ENCODE results near the gene IRGC. TPM values are rescaled to one million over a fixed set of nuclear protein-coding genes. Genes with fewer than 3 reads are reported as not detected.

Gene IRGC
- total and polyA plus RNA-seq, 4 donors = not detected

GRCh38 chr19:43699506-43700394 is 16.1 kb upstream of the IRGC start:
- Histone ChIP-seq H3K36me3 (ENCODE audit: control insufficient read depth in 1 of 2, insufficient read depth in 2 of 2, low read length in 1 of 2) (no peaks in the 10 kb centered on the region), H3K4me1 (ENCODE audit: control insufficient read depth in 1 of 2, insufficient read depth in 2 of 2, low read length in 2 of 2) (no peaks in the 10 kb centered on the region), H3K9me3 (ENCODE audit: control insufficient read depth, low read length) (peaks cover under 1% of the 10 kb centered on the region), H3K27ac (ENCODE audit: low read depth in 1 of 2, low read length in 2 of 2) (no peak overlapping the region), H3K4me3 (ENCODE audit: low read length in 2 of 2) (no peak overlapping the region), H3K27me3 (ENCODE audit: control insufficient read depth in 1 of 2, insufficient read depth in 2 of 2, low read length in 1 of 2) (no peaks in the 10 kb centered on the region)
- intact Hi-C loops (cut with DNase I) = no loop called here
- ATAC-seq (ENCODE audit: low FRiP score) (peak; percentile 40), DNase-seq (peak; percentile 63 to 81)
- WGBS, 2 donors = 15 to 23% methylated on average over 35 to 46 of the region's 46 CpGs

GRCh38 chr19:43700395-43701000 is 15.4 kb upstream of the IRGC start:
- Histone ChIP-seq H3K27me3 (ENCODE audit: control insufficient read depth in 1 of 2, insufficient read depth in 2 of 2, low read length in 1 of 2) (no peaks in the 10 kb centered on the region), H3K4me1 (ENCODE audit: control insufficient read depth in 1 of 2, insufficient read depth in 2 of 2, low read length in 2 of 2) (no peaks in the 10 kb centered on the region), H3K36me3 (ENCODE audit: control insufficient read depth in 1 of 2, insufficient read depth in 2 of 2, low read length in 1 of 2) (no peaks in the 10 kb centered on the region), H3K27ac (ENCODE audit: low read depth in 1 of 2, low read length in 2 of 2) (no peak overlapping the region), H3K4me3 (ENCODE audit: low read length in 2 of 2) (no peak overlapping the region), H3K9me3 (ENCODE audit: control insufficient read depth, low read length) (no peaks in the 10 kb centered on the region)
- 69 to 77% methylated on average over 13 of the region's 13 CpGs for WGBS, 2 donors
- DNase-seq (peak in 1 of 2 donors; percentile 76), ATAC-seq (ENCODE audit: low FRiP score) (peak; percentile 57)
- intact Hi-C loops (cut with DNase I) = no loop called here

GRCh38 chr19:43704002-43704705 is 11.7 kb upstream of the IRGC start:
- Histone ChIP-seq H3K4me1 (ENCODE audit: control insufficient read depth in 1 of 2, insufficient read depth in 2 of 2, low read length in 2 of 2) (no peaks in the 10 kb centered on the region), H3K4me3 (ENCODE audit: low read length in 2 of 2) (no peak overlapping the region), H3K27ac (ENCODE audit: low read depth in 1 of 2, low read length in 2 of 2) (no peak overlapping the region), H3K36me3 (ENCODE audit: control insufficient read depth in 1 of 2, insufficient read depth in 2 of 2, low read length in 1 of 2) (no peaks in the 10 kb centered on the region), H3K27me3 (ENCODE audit: control insufficient read depth in 1 of 2, insufficient read depth in 2 of 2, low read length in 1 of 2) (peaks cover 0 to 1% of the 10 kb centered on the region in 2 donors), H3K9me3 (ENCODE audit: control insufficient read depth, low read length) (peaks cover 5% of the 10 kb centered on the region)
- no peak for DNase-seq
- no peak for ATAC-seq (ENCODE audit: low FRiP score)
- WGBS, 2 donors = 69 to 79% methylated on average over 7 of the region's 7 CpGs
- intact Hi-C loops (cut with DNase I) = no loop called here

- DNase-seq = no peak
- Histone ChIP-seq H3K27ac (ENCODE audit: low read depth in 1 of 2, low read length in 2 of 2) (no peak overlapping the region), H3K36me3 (ENCODE audit: control insufficient read depth in 1 of 2, insufficient read depth in 2 of 2, low read length in 1 of 2) (no peaks in the 10 kb centered on the region), H3K4me3 (ENCODE audit: low read length in 2 of 2) (no peak overlapping the region), H3K27me3 (ENCODE audit: control insufficient read depth in 1 of 2, insufficient read depth in 2 of 2, low read length in 1 of 2) (peaks cover 0 to 1% of the 10 kb centered on the region in 2 donors), H3K9me3 (ENCODE audit: control insufficient read depth, low read length) (peaks cover 5% of the 10 kb centered on the region), H3K4me1 (ENCODE audit: control insufficient read depth in 1 of 2, insufficient read depth in 2 of 2, low read length in 2 of 2) (no peaks in the 10 kb centered on the region)
- intact Hi-C loops (cut with DNase I) = no loop called here
- no peak for ATAC-seq (ENCODE audit: low FRiP score)
- 70 to 71% methylated on average over 6 of the region's 6 CpGs for WGBS, 2 donors
Observed at GRCh38 chr19:43705729-43706128, 10.1 kb upstream of the IRGC start.

- H3K27me3 ChIP-seq (ENCODE audit: control insufficient read depth in 1 of 2, insufficient read depth in 2 of 2, low read length in 1 of 2) = peaks cover 0 to 1% of the 10 kb centered on the region in 2 donors
- WGBS, 2 donors = 74 to 82% methylated on average over 13 of the region's 13 CpGs
- H3K4me3 ChIP-seq (ENCODE audit: low read length in 2 of 2) = no peak overlapping the region
- ATAC-seq (ENCODE audit: low FRiP score) = no peak
- no peaks in the 10 kb centered on the region for H3K4me1 ChIP-seq (ENCODE audit: control insufficient read depth in 1 of 2, insufficient read depth in 2 of 2, low read length in 2 of 2)
- no peaks in the 10 kb centered on the region for H3K36me3 ChIP-seq (ENCODE audit: control insufficient read depth in 1 of 2, insufficient read depth in 2 of 2, low read length in 1 of 2)
- no peak overlapping the region for H3K27ac ChIP-seq (ENCODE audit: low read depth in 1 of 2, low read length in 2 of 2)
- intact Hi-C loops (cut with DNase I) = no loop called here
- DNase-seq = no peak
- H3K9me3 ChIP-seq (ENCODE audit: control insufficient read depth, low read length) = peaks cover 5% of the 10 kb centered on the region
Observed at GRCh38 chr19:43707158-43707712, 8.6 kb upstream of the IRGC start.

GRCh38 chr19:43708716-43709115 is 7.2 kb upstream of the IRGC start:
- no peak overlapping the region for H3K27ac ChIP-seq (ENCODE audit: low read depth in 1 of 2, low read length in 2 of 2)
- H3K4me1 ChIP-seq (ENCODE audit: control insufficient read depth in 1 of 2, insufficient read depth in 2 of 2, low read length in 2 of 2) = no peaks in the 10 kb centered on the region
- DNase-seq (no peak), ATAC-seq (ENCODE audit: low FRiP score) (no peak)
- H3K27me3 ChIP-seq (ENCODE audit: control insufficient read depth in 1 of 2, insufficient read depth in 2 of 2, low read length in 1 of 2) = peaks cover 0 to 1% of the 10 kb centered on the region in 2 donors
- WGBS, 2 donors = 63 to 68% methylated on average over 2 of the region's 2 CpGs
- peaks cover 5% of the 10 kb centered on the region for H3K9me3 ChIP-seq (ENCODE audit: control insufficient read depth, low read length)
- H3K36me3 ChIP-seq (ENCODE audit: control insufficient read depth in 1 of 2, insufficient read depth in 2 of 2, low read length in 1 of 2) = no peaks in the 10 kb centered on the region
- intact Hi-C loops (cut with DNase I) = no loop called here
- no peak overlapping the region for H3K4me3 ChIP-seq (ENCODE audit: low read length in 2 of 2)

- intact Hi-C loops (cut with DNase I) = no loop called here
- no peak overlapping the region for H3K27ac ChIP-seq (ENCODE audit: low read depth in 1 of 2, low read length in 2 of 2)
- H3K4me3 ChIP-seq (ENCODE audit: low read length in 2 of 2) = no peak overlapping the region
- H3K4me1 ChIP-seq (ENCODE audit: control insufficient read depth in 1 of 2, insufficient read depth in 2 of 2, low read length in 2 of 2) = no peaks in the 10 kb centered on the region
- peaks cover 5% of the 10 kb centered on the region for H3K9me3 ChIP-seq (ENCODE audit: control insufficient read depth, low read length)
- ATAC-seq (ENCODE audit: low FRiP score) (no peak), DNase-seq (no peak)
- no peaks in the 10 kb centered on the region for H3K36me3 ChIP-seq (ENCODE audit: control insufficient read depth in 1 of 2, insufficient read depth in 2 of 2, low read length in 1 of 2)
- no peaks in the 10 kb centered on the region for H3K27me3 ChIP-seq (ENCODE audit: control insufficient read depth in 1 of 2, insufficient read depth in 2 of 2, low read length in 1 of 2)
- WGBS, 2 donors = 70 to 74% methylated on average over 12 of the region's 12 CpGs
Observed at GRCh38 chr19:43711751-43712355, 4.0 kb upstream of the IRGC start.

GRCh38 chr19:43713208-43713607 is 2.7 kb upstream of the IRGC start:
- H3K9me3 ChIP-seq (ENCODE audit: control insufficient read depth, low read length) = peaks cover 5% of the 10 kb centered on the region
- ATAC-seq (ENCODE audit: low FRiP score) (no peak), DNase-seq (no peak)
- WGBS, 2 donors = 67 to 71% methylated on average over 3 of the region's 3 CpGs
- intact Hi-C loops (cut with DNase I) = no loop called here
- H3K27ac ChIP-seq (ENCODE audit: low read depth in 1 of 2, low read length in 2 of 2) = no peak overlapping the region
- no peaks in the 10 kb centered on the region for H3K27me3 ChIP-seq (ENCODE audit: control insufficient read depth in 1 of 2, insufficient read depth in 2 of 2, low read length in 1 of 2)
- H3K4me1 ChIP-seq (ENCODE audit: control insufficient read depth in 1 of 2, insufficient read depth in 2 of 2, low read length in 2 of 2) = no peaks in the 10 kb centered on the region
- no peak overlapping the region for H3K4me3 ChIP-seq (ENCODE audit: low read length in 2 of 2)
- H3K36me3 ChIP-seq (ENCODE audit: control insufficient read depth in 1 of 2, insufficient read depth in 2 of 2, low read length in 1 of 2) = no peaks in the 10 kb centered on the region

All from aorta (tissue), 5 donors.